NOMO-1 treated with DMSO at 0.1 percent for 48 hours (cell line): Measurements from ENCODE around the gene MIA2.
"Not testable (repeated sequence)": the region's sequence is repeated elsewhere in the genome, so short reads cannot be mapped to it uniquely, and the experiment has no call there.

ENCODE experiments used
- DNase-seq: peaks from one replicate; lab custom pipeline; 2025; ENCODE audit not compliant: unreplicated experiment; lab: John Stamatoyannopoulos, UW

MIA2 gene

DNA sequence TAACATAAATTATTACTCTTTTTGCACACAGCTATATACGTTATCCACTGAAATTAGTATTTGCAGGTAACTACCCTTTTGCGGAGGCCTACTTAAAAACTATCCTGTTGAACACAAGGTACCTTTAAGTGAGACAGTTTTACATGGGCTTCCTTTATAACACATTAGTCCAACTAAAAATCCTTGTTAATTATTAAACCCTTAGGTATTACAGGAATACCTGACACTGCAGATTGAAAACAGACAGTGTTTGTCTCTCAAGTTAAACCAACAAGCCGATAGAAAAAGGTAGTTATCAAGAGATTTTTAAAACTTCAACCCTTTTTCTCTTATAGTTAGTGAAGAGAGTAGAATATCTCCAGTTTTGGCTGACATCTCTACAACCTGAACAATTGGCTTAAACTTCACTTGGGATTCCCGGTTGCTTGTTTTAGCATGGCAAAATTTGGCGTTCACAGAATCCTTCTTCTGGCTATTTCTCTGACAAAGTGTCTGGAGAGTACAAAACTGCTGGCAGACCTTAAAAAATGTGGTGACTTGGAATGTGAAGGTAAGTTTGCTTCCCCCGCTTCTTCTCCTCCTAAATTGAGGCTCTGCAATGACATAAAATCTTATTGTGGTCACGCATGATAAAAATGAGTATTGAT is at the start of gene MIA2:
MIA2 (plus strand) TSS at position 236 of the 647 bp plus-strand sequence; CDS start at position 436, 200 bp downstream.
- no peak for DNase-seq

GRCh38 chr14:39184628-39185255 is 49.0 kb upstream of the MIA2 start:
- DNase-seq, result no peak

DNA sequence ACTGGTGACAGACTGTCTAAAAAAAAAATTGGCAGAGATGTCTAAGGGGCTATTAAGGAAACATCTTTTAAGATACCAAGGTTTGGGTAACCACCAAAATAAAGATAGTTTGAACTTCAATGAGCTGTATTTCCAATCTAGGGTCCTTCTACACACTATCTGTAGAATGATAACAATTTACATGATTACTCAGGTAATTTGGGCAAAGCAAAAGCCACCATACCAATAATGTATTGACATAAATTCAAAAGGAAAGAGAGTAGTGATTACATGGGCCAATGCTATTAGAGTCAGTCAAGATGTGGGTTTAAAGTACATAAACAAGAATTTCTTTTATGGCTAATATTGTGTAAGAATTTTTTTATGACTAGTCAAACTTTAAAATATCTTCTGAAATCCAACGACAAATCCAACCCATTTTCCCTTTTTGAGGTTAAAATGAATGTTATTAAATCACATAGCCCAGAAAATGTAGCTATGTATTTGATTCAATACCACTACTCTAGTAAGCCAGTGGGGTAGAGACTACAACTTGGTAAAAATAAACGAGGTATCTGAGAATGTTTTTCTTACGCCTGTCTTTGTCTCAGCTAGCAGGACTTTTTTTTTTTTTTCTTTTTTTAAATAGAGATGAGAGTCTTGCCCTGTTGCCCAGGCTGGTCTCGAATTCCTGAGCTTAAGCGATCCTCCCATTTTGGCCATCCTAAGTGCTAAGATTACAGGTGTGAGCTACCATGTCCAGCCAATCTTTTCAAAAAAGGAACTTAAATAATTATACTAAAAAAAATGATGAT is 48.3 kb upstream of the MIA2 start:
- no peak for DNase-seq

GRCh38 chr14:39186941-39187525 is 46.7 kb upstream of the MIA2 start:
- no peak for DNase-seq

- no peak for DNase-seq
Observed at GRCh38 chr14:39203659-39204606, 29.8 kb upstream of the MIA2 start.

GRCh38 chr14:39207430-39207829 is 26.3 kb upstream of the MIA2 start:
- DNase-seq, result not testable (repeated sequence)

- DNase-seq, result no peak
Observed at GRCh38 chr14:39211109-39211741, 22.5 kb upstream of the MIA2 start.

DNA sequence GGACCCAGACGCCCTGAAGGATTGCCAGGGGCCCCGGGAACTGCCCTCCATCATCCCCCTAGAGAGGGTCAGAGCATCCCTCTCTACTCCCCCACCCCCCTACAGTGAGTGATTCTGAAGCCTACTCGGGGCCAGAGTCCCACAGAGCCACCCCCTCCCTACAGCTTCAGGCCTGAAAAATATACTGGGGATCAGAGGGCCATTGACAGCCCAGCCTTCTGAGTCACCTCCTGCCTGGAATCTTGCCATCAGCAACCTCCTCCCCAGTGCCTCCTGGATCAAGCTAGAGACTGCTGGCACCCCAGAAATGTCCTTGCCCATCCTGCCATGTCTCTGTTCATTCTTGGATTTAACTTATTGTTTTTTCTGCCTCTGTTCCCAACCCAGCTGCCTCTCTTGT is 21.7 kb upstream of the MIA2 start:
- no peak for DNase-seq

DNA sequence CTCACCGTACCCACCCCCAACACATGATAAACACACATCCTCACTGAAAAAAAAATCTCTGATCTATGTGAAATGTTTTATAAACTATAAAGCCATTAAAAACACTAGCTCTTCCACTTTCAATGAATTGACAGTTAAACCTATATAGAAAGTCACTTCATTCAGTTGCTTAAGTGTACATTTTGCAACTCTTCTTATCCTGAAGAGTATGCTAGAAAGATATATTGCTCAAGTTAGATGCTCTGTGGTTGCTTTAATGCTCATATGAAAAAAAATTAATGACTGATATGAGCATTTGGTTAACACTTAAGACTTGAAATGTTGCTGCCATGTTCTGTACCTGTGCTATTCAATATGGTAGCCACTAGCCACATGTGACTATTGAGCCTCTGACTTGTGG is 21.0 kb upstream of the MIA2 start:
- peak; percentile 28 for DNase-seq

- peak; percentile 7 for DNase-seq
Observed at GRCh38 chr14:39217214-39217879, 16.4 kb upstream of the MIA2 start.

GRCh38 chr14:39218171-39218769 is 15.4 kb upstream of the MIA2 start:
- no peak for DNase-seq

DNA sequence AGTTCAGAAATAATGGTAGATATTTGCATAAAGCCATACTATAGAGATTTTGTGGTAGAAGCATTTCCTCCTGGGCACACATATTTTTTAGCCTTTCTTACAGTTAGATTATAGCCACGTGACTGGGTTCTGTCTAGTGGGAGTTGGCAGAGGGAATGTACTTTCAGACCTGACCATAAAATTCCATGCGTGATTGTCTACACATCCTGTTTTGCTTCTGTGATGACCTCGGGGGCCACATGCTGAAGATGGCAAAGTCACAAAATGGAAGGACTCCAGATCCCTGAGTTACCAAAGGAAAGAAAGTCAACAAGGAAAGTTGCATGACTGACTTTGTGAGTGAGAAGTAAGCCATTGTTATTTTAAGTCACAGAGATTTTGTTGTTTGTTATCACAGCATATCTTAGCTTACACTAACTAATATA is 14.6 kb upstream of the MIA2 start:
- DNase-seq, result no peak

DNA sequence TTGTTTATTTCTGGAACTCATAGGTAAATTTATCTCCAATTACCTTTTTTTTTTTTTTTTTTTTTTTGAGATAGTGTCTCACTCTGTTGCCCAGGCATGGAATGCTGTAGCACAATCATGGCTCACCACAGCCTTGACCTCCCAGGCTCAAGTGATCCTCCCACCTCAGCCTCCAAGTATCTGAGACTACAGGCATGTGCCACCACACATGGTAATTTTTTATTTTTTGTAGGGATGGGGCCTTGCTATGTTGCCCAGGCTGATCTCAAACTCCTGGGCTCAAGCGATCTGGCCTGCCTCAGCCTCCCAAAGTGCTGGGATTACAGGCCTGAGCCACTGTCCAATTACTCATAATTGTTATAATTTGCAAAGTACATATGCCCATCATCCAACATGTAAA is 13.2 kb upstream of the MIA2 start:
- DNase-seq, result not testable (repeated sequence)

DNA sequence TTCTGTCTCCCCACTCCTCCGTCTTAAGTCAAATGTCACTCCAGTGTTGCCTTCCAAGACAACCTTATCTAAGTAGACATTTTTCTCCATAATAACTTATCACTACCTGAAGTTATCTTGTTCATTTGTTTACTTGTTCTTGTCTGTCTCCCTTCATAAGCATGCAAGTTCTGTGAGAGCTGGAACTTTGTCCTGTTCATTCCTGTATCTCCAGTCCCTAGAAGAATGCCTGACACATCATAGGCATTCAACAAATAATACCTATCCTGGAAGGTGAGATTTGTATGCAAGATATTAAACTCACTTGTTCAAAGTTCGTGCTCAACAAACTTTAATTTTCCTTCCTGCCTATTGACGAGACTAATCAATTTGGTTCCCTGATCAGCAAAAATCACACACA is 5.7 kb upstream of the MIA2 start:
- DNase-seq, result no peak

- DNase-seq, result no peak
Observed at GRCh38 chr14:39228509-39229221, 5.0 kb upstream of the MIA2 start.

- DNase-seq, result peak; percentile 45
Observed at GRCh38 chr14:39229222-39229543, 4.5 kb upstream of the MIA2 start.

GRCh38 chr14:39229601-39230110 is 4.1 kb upstream of the MIA2 start:
- no peak for DNase-seq

DNA sequence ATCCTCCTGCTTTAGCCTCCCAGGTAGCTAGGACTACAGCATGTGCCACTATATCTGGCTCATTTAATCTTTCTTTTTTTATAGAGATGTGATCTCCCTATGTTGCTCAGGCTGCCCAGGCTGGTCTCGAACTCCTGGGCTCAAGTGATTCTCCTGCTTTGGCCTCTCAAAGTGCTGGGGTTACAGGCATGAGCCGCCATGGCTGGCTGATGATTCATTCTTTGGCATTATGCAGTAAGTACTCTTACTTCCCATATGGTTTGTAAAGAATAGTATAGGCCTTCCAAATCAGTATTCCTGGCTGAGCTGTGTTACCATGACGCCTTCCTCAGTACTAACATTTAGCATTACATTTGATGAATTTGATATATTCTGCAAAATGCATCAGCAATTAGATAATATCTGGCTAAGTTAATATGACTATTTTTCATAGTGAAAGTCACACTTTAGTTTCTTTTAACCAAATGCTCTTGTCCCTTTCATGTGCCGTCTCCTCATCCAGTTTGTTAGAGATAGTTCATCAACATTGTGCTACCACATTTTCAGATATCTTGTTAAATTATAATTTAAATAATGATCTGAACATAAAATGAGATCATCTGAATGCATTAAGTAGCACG is 3.2 kb upstream of the MIA2 start:
- DNase-seq, result no peak
